ENCODE measurements around the gene CRYM. TPM values are rescaled to one million over a fixed set of nuclear protein-coding genes. Genes with fewer than 3 reads are reported as not detected.
"Not testable (repeated sequence)": the region's sequence is repeated elsewhere in the genome, so short reads cannot be mapped to it uniquely, and the experiment has no call there.

CRYM gene
- total RNA-seq, 2 donors from 2014 or later = 10.4 to 14.0 TPM

- no peak overlapping the region for H3K9ac ChIP-seq (ENCODE audit: low read depth in 2 of 2, low read length in 2 of 2)
- no peak overlapping the region for H3K4me3 ChIP-seq
- H3K4me1 ChIP-seq = no peaks in the 10 kb centered on the region
- no peaks in the 10 kb centered on the region for H3K27me3 ChIP-seq
- H3K27ac ChIP-seq = peak overlapping the region; percentile 2
- intact Hi-C loops (cut with DNase I) = no loop called here
- no peaks in the 10 kb centered on the region for H3K9me3 ChIP-seq
- peak; percentile 93 for DNase-seq
- H3K36me3 ChIP-seq = no peaks in the 10 kb centered on the region
- TF ChIP-seq CTCF (IDR thresholded peaks at IDR 0.05) = no peak
These were observed 17.0 kb downstream of the CRYM start for GRCh38 chr16:21260870-21261791.

GRCh38 chr16:21257284-21257683 is 20.8 kb downstream of the CRYM start:
- intact Hi-C loops (cut with DNase I) = no loop called here
- H3K9ac ChIP-seq (ENCODE audit: low read depth in 2 of 2, low read length in 2 of 2) = no peak overlapping the region
- no peaks in the 10 kb centered on the region for H3K36me3 ChIP-seq
- DNase-seq = no peak
- H3K27ac ChIP-seq = no peak overlapping the region
- H3K27me3 ChIP-seq = no peaks in the 10 kb centered on the region
- no peak for TF ChIP-seq CTCF (IDR thresholded peaks at IDR 0.05)
- H3K9me3 ChIP-seq = no peaks in the 10 kb centered on the region
- H3K4me1 ChIP-seq = no peaks in the 10 kb centered on the region
- no peak overlapping the region for H3K4me3 ChIP-seq

GRCh38 chr16:21256636-21257035 is 21.5 kb downstream of the CRYM start:
- intact Hi-C loops (cut with DNase I) = no loop called here
- Histone ChIP-seq H3K27me3 (no peaks in the 10 kb centered on the region), H3K9me3 (no peaks in the 10 kb centered on the region), H3K4me3 (no peak overlapping the region), H3K36me3 (no peaks in the 10 kb centered on the region), H3K9ac (ENCODE audit: low read depth in 2 of 2, low read length in 2 of 2) (no peak overlapping the region), H3K4me1 (no peaks in the 10 kb centered on the region), H3K27ac (no peak overlapping the region)
- no peak for TF ChIP-seq CTCF (IDR thresholded peaks at IDR 0.05)
- DNase-seq = no peak

GRCh38 chr16:21253470-21253869 is 24.6 kb downstream of the CRYM start:
- no peak for TF ChIP-seq CTCF (IDR thresholded peaks at IDR 0.05)
- Histone ChIP-seq H3K27ac (no peak overlapping the region), H3K9me3 (no peaks in the 10 kb centered on the region), H3K27me3 (no peaks in the 10 kb centered on the region), H3K9ac (ENCODE audit: low read depth in 2 of 2, low read length in 2 of 2) (no peak overlapping the region), H3K4me3 (no peak overlapping the region), H3K4me1 (no peaks in the 10 kb centered on the region), H3K36me3 (peaks cover 6% of the 10 kb centered on the region)
- no peak for DNase-seq
- intact Hi-C loops (cut with DNase I) = no loop called here

GRCh38 chr16:21250072-21250923 is 27.8 kb downstream of the CRYM start:
- intact Hi-C loops (cut with DNase I) = no loop called here
- no peak for TF ChIP-seq CTCF (IDR thresholded peaks at IDR 0.05)
- H3K36me3 ChIP-seq = peaks cover 6% of the 10 kb centered on the region

GRCh38 chr16:21248179-21248578 is 29.9 kb downstream of the CRYM start:
- H3K9ac ChIP-seq (ENCODE audit: low read depth in 2 of 2, low read length in 2 of 2); H3K9me3 ChIP-seq; H3K4me3 ChIP-seq; H3K27me3 ChIP-seq; H3K4me1 ChIP-seq; intact Hi-C loops (cut with DNase I); H3K36me3 ChIP-seq; DNase-seq; H3K27ac ChIP-seq: not testable (repeated sequence)

More at GRCh38 chr16:21250072-21250923, 27.8 kb downstream of the CRYM start:
- no peaks in the 10 kb centered on the region for H3K9me3 ChIP-seq
- DNase-seq = no peak
- H3K4me3 ChIP-seq = no peak overlapping the region
- no peak overlapping the region for H3K9ac ChIP-seq (ENCODE audit: low read depth in 2 of 2, low read length in 2 of 2)
- no peak overlapping the region for H3K27ac ChIP-seq
- no peaks in the 10 kb centered on the region for H3K4me1 ChIP-seq
- H3K27me3 ChIP-seq = no peaks in the 10 kb centered on the region
